A673 (cell line): Measurements from ENCODE around the gene EFCAB11. TPM values are rescaled to one million over a fixed set of nuclear protein-coding genes. Genes with fewer than 3 reads are reported as not detected.

ENCODE experiments used
- BruUV-seq: library from RNA; stranded (reverse); fragments of 400-500 nt; replicated peaks from 2 replicates; lab custom pipeline; 2021; lab: Mats Ljungman, UMichigan
- CTCF ChIA-PET: fragments of 300-600 bp; sonication (Branson Sonifier 250); formaldehyde crosslinking; loops from one replicate; lab custom pipeline; 2022; ENCODE audit warnings: antibody characterized with exemption; lab: Charles Lee
- POLR2A ChIA-PET: fragments of 300-600 bp; sonication (Branson Sonifier 250); formaldehyde crosslinking; loops from one replicate; lab custom pipeline; 2022; ENCODE audit warnings: antibody characterized with exemption; ENCODE audit not compliant: low non-redundant PET; lab: Charles Lee
- DNase-seq: peaks from one replicate; pipeline ENCODE4 v3.0.0-alpha.2; 2015; ENCODE audit warnings: low spot score
- H3K27ac ChIP-seq: fragments of 200-600 bp; sonication (generic); 2 replicates; pipeline ENCODE4 v1.5.1; 2016; ENCODE audit warnings: mixed run types, low read depth, mild to moderate bottlenecking, mixed read lengths, antibody characterized with exemption, low read length; ENCODE audit not compliant: poor library complexity, severe bottlenecking
- H3K27me3 ChIP-seq: fragments of 200-600 bp; sonication (generic); replicated peaks from 2 replicates; pipeline ENCODE4 v1.6.1; 2017; ENCODE audit warnings: mixed run types, low read depth, mild to moderate bottlenecking, mixed read lengths, antibody characterized with exemption, low read length; ENCODE audit not compliant: insufficient read depth, poor library complexity
- H3K36me3 ChIP-seq: fragments of 200-600 bp; sonication (generic); 2 replicates; pipeline ENCODE4 v1.6.1; 2016; ENCODE audit warnings: mixed run types, mild to moderate bottlenecking, mixed read lengths, antibody characterized with exemption, low read length; ENCODE audit not compliant: insufficient read depth, poor library complexity, severe bottlenecking
- H3K4me1 ChIP-seq: fragments of 200-600 bp; sonication (generic); 2 replicates; pipeline ENCODE4 v1.6.1; 2017; ENCODE audit warnings: mixed run types, mild to moderate bottlenecking, mixed read lengths, antibody characterized with exemption, low read length; ENCODE audit not compliant: insufficient read depth, poor library complexity, severe bottlenecking
- H3K4me3 ChIP-seq: fragments of 200-600 bp; sonication (generic); 2 replicates; pipeline ENCODE4 v1.5.1; 2016; ENCODE audit warnings: low read depth, mixed run types, mild to moderate bottlenecking, mixed read lengths, low read length; ENCODE audit not compliant: poor library complexity, severe bottlenecking
- H3K9me3 ChIP-seq: fragments of 200-600 bp; sonication (generic); 2 replicates; pipeline ENCODE4 v1.6.1; 2016; ENCODE audit warnings: mixed run types, low read depth, mild to moderate bottlenecking, mixed read lengths, antibody characterized with exemption, low read length; ENCODE audit not compliant: poor library complexity, severe bottlenecking
- EZH2 ChIP-seq: fragments of 200-600 bp; sonication (generic); IDR thresholded peaks from 2 replicates; pipeline ENCODE4 v1.6.1; 2017; ENCODE audit warnings: borderline replicate concordance, low read depth, mild to moderate bottlenecking, mixed read lengths, antibody characterized with exemption, low read length; ENCODE audit not compliant: poor library complexity, severe bottlenecking
- intact Hi-C: fragments of 100-400 bp; cut with micrococcal nuclease; formaldehyde crosslinking; loops from one replicate; pipeline ENCODE4 v1.10.0; 2022; ENCODE audit not compliant: unreplicated experiment
- total RNA-seq: library from RNA; stranded (reverse); gene quantifications from 2 replicates; pipeline ENCODE4 v1.2.3, GENCODE V29; 2021
- TF ChIP-seq, protein P1 (sequence below): fragments of 300-800, 200-600 bp; sonication (generic); conservative IDR thresholded peaks from 2 replicates; pipeline ENCODE4 v1.5.1; 2017; ENCODE audit warnings: low read depth, mild to moderate bottlenecking, antibody characterized with exemption, low read length, moderate library complexity, mixed read lengths

The EFCAB11 gene
- total RNA-seq, 1 experiment from 2014 or later = 8.4 TPM

DNA sequence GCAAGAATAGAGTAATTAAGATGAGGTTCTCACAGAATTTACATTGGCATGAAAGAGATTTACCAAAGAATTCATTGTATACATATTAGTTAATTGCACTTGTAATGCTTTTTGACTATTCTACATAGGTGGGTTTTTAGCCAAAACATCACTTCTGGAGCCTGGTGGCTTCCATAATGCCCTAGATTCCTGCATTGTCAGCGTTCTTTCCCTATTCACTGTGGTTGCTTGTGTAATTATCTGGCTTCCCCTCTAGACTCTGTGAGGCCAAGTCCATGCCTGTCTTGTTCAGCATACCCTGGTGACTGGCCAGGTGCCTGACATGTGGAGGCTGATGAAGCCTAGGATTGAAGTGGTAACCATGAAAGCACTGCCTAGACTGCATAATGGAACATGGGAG lies 42.4 kb upstream of the EFCAB11 start:
- BruUV-seq = no TSS peak
- POLR2A ChIA-PET = no interaction called here
- H3K9me3 ChIP-seq = no peaks in the 10 kb centered on the region
- H3K36me3 ChIP-seq = peaks cover 59% of the 10 kb centered on the region
- no peak overlapping the region for H3K4me3 ChIP-seq
- H3K27me3 ChIP-seq = no peaks in the 10 kb centered on the region
- CTCF ChIA-PET = no interaction called here
- no peak for TF ChIP-seq EZH2
- TF ChIP-seq, protein P1, sequence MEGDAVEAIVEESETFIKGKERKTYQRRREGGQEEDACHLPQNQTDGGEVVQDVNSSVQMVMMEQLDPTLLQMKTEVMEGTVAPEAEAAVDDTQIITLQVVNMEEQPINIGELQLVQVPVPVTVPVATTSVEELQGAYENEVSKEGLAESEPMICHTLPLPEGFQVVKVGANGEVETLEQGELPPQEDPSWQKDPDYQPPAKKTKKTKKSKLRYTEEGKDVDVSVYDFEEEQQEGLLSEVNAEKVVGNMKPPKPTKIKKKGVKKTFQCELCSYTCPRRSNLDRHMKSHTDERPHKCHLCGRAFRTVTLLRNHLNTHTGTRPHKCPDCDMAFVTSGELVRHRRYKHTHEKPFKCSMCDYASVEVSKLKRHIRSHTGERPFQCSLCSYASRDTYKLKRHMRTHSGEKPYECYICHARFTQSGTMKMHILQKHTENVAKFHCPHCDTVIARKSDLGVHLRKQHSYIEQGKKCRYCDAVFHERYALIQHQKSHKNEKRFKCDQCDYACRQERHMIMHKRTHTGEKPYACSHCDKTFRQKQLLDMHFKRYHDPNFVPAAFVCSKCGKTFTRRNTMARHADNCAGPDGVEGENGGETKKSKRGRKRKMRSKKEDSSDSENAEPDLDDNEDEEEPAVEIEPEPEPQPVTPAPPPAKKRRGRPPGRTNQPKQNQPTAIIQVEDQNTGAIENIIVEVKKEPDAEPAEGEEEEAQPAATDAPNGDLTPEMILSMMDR = no peak
- DNase-seq = no peak
- H3K4me1 ChIP-seq = no peaks in the 10 kb centered on the region
- intact Hi-C loops = no loop called here
- no peak overlapping the region for H3K27ac ChIP-seq

- no TSS peak for BruUV-seq
- ChIA-PET POLR2A (no interaction called here), CTCF (no interaction called here)
- H3K4me3 ChIP-seq = no peak overlapping the region
- H3K4me1 ChIP-seq = no peaks in the 10 kb centered on the region
- no peaks in the 10 kb centered on the region for H3K9me3 ChIP-seq
- H3K27me3 ChIP-seq = no peaks in the 10 kb centered on the region
- no peak for DNase-seq
- H3K27ac ChIP-seq = no peak overlapping the region
- intact Hi-C loops = no loop called here
- H3K36me3 ChIP-seq = peaks cover 60% of the 10 kb centered on the region
- TF ChIP-seq EZH2 = no peak
- TF ChIP-seq, protein P1 = no peak
These were observed 37.7 kb upstream of the EFCAB11 start for GRCh38 chr14:89992273-89992672.

- Histone ChIP-seq H3K9me3 (no peaks in the 10 kb centered on the region), H3K36me3 (peaks cover 47% of the 10 kb centered on the region), H3K27ac (no peak overlapping the region), H3K27me3 (no peaks in the 10 kb centered on the region), H3K4me3 (no peak overlapping the region), H3K4me1 (no peaks in the 10 kb centered on the region)
- TF ChIP-seq EZH2 = no peak
- TF ChIP-seq, protein P1 = no peak
- intact Hi-C loops = no loop called here
- POLR2A ChIA-PET = no interaction called here
- BruUV-seq = no TSS peak
- CTCF ChIA-PET = no interaction called here
- DNase-seq = no peak
These were observed 36.2 kb upstream of the EFCAB11 start for GRCh38 chr14:89990623-89991275.
